Measurements from ENCODE around the gene OGFOD1.

DNA sequence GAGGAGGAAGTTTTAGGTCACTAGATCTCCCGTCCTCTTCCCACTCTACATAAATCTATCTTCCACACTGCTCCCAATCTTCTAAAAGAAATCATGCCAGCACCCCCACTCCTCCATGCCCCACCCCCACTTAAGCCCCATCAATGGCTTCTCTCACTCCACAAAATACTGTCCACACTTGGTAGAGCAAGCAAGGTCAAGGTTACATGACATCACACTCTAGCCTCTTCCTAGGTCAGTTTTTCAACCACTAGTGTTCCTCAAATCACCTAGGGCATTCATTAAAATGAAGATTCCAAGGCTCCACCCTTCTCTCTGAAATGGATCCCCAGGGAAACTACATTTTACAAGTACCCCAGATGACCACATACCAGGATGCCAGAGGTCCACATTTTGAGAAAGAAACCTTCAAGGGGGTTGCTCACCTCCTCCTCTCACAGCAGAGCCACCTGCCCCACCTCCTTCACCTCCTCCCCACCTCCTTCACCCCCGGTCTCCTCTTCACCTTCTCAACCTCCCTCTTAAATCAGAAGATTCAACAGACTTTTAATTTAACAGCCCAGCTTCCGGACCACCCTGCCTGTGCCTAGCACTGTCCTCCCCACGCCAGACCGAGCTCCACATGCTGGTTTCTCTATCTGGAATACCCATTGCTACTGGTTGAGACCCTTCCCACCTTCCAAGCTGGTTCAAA is 29.2 kb upstream of the OGFOD1 start:
- TF ChIP-seq CTCF (optimal IDR thresholded peaks at IDR 0.05 in 1 of 3, IDR thresholded peaks at IDR 0.05 in 1 of 3, conservative IDR thresholded peaks at IDR 0.05 in 1 of 3; ENCODE audit: extremely low read depth in 1 of 3, insufficient read depth in 2 of 3, low read length in 3 of 3) (no peak), EZH2 (IDR thresholded peaks at IDR 0.05; ENCODE audit: low read length) (no peak)
